Activated T-cell treated with anti-CD3 and anti-CD28 coated beads for 1 hour (primary cell): ENCODE results near the gene SP3.

Source experiments
- DNase-seq: peaks from one replicate; pipeline ENCODE4 v3.0.0-alpha.2; 2020; ENCODE audit warnings: low read depth

The SP3 gene

DNA sequence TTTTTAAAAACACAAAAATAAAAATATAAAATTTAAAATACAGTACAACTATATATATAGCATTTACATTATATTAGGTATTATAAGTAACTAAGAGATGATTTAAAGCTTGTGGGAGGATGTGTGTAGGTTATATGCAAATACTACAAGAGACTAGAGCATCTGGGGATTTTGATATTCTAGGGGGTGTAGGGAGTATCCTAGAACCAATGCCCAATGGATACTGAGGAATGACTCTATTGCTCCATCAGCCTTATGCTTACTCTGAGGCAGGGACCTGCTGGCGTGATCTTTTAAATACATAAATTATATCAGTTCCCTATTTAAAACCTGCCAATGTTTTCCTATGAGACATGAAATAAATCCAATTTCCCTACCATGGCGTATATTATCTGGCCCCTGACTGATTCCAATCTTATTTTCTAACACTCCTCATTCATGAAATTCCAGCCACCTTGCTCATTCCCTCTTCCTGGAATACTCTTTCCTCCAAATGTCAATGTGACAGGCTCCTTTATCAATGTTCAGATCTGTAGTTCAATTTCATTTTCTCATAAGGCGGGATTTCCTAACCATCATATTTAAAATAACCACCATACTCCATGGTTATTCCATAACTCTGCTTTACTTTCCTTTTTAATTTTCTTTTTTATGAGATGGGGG, 22.2 kb downstream of the SP3 start:
- no peak for DNase-seq

DNA sequence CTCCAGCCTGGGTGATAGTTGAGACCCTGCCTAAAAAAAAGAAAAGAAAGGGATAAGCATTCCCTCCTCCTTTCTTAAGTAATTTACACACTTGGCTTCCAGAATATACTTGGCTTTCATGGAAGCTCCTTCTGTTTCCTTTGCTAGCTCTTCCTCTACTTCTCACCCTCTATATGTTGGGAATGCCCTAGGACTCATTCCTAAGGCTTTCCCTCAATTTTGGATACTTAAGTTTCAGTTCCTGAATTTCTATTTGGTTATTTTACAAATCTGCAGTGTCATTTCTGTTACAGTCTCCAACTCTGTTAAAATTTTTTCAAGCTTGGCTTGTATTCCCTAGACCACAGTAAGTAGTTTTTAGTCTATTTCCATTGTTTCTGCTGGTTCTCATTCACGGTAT, 23.6 kb downstream of the SP3 start:
- no peak for DNase-seq

- no peak for DNase-seq
Measured at GRCh38 chr2:173940208-173941020, 24.8 kb downstream of the SP3 start.

- DNase-seq: no peak
Measured at GRCh38 chr2:173938700-173939384, 26.3 kb downstream of the SP3 start.

DNA sequence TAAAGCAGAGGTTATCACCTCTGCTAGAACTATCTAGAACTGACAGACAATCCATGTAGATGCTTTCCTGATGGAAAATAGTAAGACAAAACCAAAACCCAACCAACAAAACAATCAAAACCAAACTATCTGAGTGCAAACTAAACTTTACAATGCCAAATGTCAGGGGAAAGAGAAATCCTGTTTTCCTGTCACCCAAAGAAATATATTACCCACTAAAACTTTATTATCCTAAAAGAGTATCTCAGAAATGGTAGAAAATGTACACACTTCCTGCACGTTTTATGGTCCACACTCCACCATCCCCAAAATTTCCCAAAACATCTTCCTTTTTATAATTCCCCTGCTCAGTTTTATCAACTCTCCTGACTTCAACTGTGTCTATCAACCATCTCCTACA, 29.9 kb downstream of the SP3 start:
- no peak for DNase-seq

GRCh38 chr2:173934895-173935294, 30.3 kb downstream of the SP3 start:
- DNase-seq: no peak

DNA sequence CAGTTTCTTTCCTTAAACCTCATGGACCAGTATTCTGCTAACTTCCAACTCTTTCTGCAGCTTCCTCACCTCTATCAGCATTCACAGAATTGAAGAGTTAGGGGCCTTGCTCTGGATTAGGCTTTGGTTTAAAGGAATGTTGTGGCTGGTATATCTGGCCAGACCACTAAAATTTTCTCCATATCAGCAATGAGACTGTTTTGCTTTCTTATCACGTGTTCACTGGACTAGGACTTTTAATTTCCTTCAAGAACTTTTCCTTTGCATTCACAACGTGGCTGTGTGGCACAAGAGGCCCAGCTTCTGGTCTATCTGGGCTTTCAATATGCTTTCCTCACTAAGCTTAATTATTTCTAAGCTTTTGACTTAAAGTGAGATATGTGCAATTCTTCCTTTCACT, 33.4 kb downstream of the SP3 start:
- no peak for DNase-seq

DNA sequence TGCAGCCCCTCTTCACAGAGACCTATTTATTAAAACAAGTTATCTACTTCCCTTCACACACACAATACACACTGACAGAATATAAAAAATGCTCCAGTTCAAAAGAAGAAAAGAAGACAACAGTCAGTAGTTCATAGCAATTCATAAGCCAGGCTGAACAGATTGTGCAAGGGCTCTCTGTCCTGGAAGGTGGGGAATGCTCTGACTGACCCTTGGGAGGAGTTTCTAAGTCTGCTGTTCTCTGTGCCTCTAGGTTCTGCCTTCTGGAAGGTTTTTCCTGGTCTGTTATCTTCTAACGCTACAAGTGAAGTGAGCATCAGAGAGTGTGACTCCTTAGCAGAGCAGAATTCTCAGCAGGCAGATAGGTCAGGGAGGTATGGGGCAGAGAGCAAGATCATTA, 35.7 kb downstream of the SP3 start:
- DNase-seq: no peak

DNA sequence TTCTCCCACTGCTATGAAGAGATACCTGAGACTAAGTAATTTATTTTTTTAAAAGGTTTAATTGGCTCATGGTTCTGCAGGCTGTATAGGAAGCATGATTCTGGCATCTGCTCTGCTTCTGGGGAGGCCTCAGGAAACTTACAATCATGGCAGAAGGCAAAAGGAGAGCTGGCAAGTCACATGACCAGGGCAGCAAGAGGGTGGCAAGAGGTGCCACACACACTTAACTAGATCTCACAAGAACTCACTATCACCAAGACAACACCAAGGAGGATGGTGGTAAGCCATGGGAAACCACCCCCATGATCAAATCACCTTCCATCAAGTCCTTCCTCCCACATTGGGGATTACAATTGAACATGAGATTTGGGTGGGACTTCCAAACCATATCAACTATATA, 38.3 kb downstream of the SP3 start:
- no peak for DNase-seq

DNA sequence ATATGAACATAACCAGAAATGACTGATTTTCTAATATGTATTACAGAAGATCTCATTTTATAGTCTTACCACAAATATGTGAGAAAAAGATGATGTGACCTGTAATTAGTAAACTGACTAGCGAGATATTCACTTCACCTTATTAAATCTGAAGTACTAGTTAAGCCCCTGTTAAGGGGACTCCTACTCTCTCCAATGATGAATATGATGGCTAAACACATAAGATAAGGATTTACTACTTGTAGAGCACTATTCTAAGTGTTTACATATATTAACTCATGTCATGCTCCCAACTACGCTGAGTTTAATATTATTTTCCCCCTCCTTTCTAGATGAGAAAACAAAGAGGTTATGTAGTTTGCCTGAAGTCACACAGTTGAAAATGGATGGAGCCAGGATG, 40.9 kb downstream of the SP3 start:
- DNase-seq: no peak

GRCh38 chr2:173922760-173923159, 42.4 kb downstream of the SP3 start:
- no peak for DNase-seq

- DNase-seq: no peak
Measured at GRCh38 chr2:173922068-173922467, 43.1 kb downstream of the SP3 start.

GRCh38 chr2:173914055-173914927, 50.9 kb downstream of the SP3 start:
- no peak for DNase-seq

- DNase-seq: no peak
Measured at GRCh38 chr2:173909846-173910245, 55.3 kb downstream of the SP3 start.

- no peak for DNase-seq
Measured at GRCh38 chr2:173906626-173907025, 58.5 kb downstream of the SP3 start.

GRCh38 chr2:173903601-173904394, 61.4 kb downstream of the SP3 start:
- no peak for DNase-seq

DNA sequence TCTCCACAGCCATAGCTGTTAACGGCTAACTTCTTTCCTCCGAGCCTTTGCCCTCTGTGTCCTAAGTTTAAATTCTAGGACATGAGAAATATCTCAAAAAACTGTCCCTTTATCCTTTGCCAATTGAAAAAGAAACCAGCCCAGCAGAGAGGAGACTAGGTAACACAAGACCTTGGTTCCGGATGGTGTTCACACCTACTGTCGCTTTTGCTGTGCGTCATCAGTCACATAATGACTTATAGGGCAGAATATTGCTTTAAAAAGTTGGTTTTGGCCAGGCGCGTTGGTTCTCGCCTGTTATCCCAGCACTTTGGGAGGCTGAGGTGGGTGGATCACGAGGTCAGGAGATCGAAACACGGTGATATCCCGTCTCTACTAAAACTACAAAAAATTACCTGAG, 66.2 kb downstream of the SP3 start:
- DNase-seq: no peak

DNA sequence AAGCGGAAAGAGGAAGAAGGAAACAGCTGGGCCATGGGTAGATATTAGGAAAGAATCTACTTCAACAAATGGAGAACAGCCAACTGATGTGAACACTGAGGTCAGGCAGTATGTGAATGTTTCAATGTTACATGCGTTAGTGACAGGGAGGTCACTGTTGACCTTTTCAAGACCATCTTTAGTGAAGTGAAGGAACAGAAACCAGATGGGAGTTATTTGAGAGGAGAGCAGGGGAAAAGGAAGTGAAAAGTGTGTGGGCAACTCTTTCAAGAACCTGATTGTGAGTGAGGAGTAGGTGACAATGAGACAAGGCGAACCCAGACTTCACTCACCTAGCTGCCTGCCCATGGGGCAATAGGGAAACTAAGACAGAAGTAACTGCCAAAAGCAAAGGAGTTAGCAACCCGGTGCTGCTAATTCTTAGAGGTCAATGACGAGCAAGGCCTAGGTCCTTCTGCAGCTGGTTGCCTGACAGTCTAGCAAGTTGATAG, 67.0 kb downstream of the SP3 start:
- no peak for DNase-seq

DNA sequence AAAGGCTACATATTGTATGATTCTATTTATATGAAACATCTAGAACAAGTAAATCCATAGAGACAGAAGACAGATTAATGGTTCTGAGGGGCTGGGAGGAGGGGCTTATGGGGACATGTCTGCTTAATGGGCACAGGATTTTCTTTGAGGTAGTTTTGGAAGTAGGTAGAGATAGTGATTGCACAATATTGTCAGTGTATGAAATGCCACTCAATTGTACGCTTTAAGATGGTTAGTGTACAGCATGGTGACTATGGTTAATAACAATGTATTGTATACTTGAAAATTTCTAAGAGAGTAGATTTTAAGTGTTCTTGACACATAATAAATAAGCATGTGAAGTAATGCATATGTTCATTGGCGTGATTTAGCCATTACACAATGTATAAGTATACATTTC, 68.4 kb downstream of the SP3 start:
- no peak for DNase-seq

- no peak for DNase-seq
Measured at GRCh38 chr2:173892341-173892740, 72.8 kb downstream of the SP3 start.
